K562 treated with DMSO at 1 percent for 4 hours (cell line): ENCODE measurements around the gene ECSIT. TPM values are rescaled to one million over a fixed set of nuclear protein-coding genes. Genes with fewer than 3 reads are reported as not detected.

Source experiments
- total RNA-seq: library from RNA; unstranded; fragments of 300-600 nt; gene quantifications from 2 replicates; pipeline ENCODE4 v1.2.3, GENCODE V29; 2022; ENCODE audit not compliant: insufficient read depth

Gene ECSIT, protein sequence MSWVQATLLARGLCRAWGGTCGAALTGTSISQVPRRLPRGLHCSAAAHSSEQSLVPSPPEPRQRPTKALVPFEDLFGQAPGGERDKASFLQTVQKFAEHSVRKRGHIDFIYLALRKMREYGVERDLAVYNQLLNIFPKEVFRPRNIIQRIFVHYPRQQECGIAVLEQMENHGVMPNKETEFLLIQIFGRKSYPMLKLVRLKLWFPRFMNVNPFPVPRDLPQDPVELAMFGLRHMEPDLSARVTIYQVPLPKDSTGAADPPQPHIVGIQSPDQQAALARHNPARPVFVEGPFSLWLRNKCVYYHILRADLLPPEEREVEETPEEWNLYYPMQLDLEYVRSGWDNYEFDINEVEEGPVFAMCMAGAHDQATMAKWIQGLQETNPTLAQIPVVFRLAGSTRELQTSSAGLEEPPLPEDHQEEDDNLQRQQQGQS
- 51.6 and 62.6 TPM in 2 replicates for total RNA-seq

DNA sequence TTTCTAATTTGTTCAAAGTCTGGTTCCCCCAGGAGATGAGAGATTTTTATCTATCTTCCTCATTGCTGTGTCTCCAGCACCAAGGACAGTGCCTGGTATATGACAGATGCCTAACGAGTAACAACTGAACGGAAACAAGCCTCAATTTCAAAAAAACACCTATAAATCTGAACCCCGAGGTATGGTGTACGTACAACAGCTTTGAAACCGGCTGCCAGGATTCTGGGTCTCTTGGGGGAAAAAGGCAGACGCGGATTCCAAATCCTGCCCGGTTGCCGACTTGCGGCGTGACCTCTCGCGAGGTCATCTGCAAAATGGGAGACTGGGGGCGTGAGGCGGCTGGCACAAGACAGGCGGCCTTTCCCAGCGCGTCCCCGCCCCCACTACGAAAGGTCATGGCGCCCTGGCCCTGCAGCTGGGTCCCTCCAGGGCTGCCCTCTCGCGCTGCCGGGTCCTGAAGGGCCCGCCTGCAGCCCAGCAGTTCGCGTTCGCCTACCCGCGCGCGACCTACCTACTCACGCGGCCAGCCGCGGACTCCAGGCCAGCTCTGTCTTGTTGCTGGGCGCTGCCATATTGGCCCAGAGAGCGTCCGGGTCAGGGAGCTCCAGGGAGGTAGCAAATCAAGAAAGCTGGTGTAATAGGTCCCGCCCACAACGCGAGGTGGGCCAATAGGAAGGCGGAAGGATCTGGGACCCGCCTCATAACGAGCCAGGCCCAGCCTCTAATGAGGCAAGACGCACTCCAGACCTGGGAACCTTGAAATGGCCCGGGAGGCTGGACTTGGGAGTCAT lies at the start of gene ECSIT:
ECSIT (minus strand) TSS at position 584 of the 791 bp plus-strand sequence. CDS start 9,964 bp downstream, outside the sequence.

DNA sequence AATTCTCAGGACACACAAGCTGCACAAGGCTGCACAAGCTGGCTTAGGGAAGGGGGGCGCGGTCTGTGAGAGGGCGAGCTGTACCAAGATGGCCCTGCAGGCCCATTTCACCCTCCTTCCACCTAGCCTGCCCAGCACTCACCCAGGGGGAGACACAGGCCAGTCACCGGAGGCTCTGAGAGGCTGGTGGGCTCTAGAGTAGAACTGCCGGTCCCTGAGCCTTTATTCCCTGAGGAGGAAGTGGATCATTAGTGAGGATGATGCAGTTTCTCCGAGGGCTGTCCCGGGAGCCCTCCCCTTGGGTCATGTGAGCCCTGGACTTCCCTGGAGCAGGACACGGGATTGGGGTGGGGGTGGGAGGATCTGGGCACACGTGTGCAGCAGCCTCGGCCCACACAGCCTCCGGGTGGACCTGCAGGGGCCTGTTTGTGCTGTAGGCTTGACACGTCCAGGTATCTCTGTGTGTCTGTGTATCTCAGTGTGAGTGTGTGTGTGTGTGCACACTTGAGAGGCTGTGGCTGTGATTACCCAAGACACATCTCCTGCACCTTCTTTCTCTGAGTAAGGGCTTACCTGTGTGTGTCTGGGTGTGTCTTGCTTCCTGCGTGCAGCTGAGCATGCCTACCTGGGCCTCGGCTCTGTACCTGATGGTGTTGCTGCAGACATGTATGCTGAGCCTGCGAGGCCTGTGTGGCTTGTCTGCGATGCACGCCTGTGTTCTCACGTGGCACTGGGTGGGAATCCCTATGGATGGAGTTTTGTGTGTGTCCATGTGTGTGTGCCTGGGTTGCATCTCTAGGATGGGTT lies 48.7 kb upstream of the ECSIT start, which contains the start of gene ACP5:
ACP5 (minus strand) TSS at position 195 of the 807 bp plus-strand sequence. CDS start 328 bp downstream, outside the sequence.

DNA sequence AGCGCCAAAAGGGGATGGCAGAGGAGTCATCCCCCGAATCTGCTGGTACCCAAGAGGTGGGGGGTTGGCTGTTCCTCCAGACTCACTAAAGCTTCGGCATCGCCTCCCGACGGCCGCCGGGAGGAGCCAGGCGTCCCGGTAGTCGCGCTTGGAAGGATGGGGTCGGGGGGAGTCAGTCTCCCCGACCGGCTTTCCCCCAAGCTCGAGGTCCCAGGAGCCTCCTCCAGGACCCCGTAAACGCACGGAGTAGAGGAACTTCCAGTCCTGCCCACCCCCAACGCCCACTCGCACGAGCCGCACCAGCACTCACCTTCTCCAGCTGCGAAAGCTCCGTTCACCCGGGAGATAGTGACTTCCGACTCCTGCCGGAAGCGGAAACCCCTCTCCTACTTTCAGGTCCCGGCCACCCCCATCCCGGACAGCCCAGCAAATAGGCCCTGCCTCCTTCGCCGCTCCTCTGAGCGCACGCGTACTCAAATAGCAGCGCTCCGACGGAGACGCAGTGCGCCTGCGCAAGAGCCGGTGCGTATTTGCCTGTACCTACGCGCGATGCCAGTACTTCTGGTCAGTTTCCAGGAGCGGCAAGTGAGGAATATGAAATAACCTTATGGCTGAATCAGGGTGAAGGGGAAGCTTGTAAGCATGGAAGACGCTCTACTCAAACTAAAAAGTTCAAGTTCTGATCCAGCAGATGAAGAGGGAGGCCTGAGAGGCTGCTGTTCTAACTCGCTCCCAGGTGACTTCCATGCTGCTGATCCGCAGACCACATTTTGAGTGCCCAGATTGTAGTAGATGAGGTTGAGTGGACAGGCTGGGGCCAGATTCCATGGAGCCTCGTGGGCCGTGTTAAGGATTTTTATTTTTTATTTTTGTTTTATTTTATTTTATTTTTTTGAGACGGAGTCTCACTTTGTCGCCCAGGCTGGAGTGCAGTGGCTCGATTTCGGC lies 30.2 kb upstream of the ECSIT start, which contains the start of gene ELOF1:
ELOF1 (minus strand) TSS at position 350 of the 948 bp plus-strand sequence. CDS start 4,883 bp downstream, outside the sequence.

DNA sequence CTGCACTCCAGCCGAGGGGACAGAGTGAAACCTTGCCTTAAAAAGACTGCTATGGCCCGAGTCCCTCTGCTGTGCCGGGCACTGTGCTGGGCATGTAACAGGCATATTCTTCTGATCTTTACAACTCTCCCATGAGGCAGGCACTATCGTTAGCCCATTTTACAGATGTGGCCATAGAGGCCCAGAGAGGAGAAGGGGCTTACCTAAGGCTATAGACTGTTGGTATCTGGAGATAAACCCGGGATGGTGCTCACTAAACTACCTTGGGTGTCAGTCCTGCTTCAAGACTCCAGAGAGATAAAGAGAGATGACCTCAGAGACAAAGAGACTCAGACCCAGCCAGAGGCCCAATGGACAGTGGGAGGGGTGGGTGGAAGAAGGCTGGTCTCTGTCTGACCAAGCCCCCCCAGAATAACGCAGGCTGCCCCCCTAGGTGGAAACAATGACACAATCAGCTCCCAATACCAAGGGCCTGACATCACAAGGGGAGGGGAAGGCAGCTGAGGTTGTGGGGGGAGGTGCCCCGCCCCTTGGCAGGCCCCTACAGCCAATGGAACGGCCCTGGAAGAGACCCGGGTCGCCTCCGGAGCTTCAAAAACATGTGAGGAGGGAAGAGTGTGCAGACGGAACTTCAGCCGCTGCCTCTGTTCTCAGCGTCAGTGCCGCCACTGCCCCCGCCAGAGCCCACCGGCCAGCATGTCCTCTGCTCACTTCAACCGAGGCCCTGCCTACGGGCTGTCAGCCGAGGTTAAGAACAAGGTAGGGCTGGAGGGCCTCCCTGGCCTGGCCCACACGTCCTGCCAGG lies 9.5 kb upstream of the ECSIT start, which contains the start of gene CNN1:
CNN1 (plus strand) TSS at position 620 of the 805 bp plus-strand sequence; CDS start at position 697, 77 bp downstream.

DNA sequence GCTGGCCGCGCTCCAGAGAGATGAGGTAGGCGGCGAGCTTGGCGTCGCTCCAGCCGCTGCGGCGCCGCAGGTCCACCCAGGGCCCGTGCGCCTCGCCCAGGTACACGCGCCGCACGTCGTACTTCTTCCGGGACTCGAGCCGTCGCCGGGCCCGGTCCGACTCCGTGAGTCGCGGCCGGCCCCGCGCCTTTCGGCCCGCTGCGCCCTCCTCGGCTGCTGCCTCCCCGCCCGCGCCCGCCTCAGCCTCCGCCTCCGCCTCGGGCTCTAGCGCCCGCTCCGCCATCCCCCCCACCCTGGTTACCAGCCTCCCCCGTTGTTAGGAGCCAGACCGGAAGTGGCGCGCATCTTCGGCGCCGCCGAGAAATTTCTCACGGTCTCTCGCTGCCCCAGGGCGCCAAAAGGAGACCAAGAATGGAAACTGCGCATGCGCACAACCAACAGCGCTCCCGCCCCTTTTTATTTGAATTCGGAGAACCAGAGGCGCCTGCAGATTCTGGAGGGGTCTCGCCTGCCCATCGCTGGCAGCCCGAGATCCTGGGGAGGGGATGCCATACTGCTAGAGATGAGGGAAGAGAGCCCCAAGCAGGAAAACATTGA lies 23.3 kb downstream of the ECSIT start, which contains the start of gene ZNF653:
ZNF653 (minus strand) TSS at position 336 of the 597 bp plus-strand sequence; CDS start at position 283, 53 bp downstream.

DNA sequence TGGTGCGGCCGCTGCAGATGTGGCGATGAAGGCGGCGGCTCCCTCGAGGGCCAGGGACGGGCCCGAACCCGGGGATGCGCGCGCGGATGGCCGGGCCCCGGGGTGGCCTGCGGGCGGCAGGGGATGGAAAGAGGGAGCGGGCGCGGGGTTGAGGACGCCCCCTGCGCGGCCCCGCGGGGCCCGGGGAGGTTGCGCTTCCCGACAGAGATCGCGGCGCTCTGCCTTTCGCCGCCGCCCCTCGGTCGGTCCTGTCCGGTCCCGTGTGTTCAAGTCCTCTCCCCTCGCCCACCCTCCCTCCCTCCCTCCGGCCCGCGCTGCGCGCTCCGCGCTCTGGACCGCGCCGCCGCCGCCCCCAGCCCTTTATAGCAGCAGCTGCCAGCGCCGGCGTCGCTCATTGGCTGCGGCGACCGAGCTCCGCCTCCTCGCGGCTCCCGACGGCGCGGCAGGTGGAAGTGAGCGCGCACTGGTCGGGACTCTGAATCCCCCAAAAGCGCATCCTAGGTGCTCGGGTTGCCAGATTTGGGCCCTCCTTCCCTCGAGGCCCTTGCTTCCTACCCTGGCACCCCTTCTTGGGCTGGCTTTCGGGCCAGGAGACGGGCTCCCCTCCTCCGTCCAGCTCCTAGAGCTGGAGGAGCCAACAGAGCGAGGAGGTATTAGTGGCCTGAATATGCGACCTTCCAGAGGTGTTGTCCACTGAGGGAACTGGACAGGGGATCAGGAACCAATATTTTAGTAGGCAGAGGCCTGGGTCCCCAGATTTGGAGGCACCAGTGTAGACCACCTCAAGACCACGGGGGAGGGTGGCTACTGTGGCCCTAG lies 48.0 kb downstream of the ECSIT start, which contains the start of gene ELAVL3:
ELAVL3 (minus strand) TSS at position 332 of the 819 bp plus-strand sequence. CDS start 438 bp downstream, outside the sequence.

Other genes with a start within 250 kb of the ECSIT start
- gene TSPAN16, start 233.0 kb downstream of the ECSIT start, total RNA-seq = not detected in 2 replicates
- gene RAB3D, start 189.5 kb downstream of the ECSIT start, total RNA-seq = 1.4 and 3.0 TPM in 2 replicates
- gene TMEM205, start 182.9 kb downstream of the ECSIT start, total RNA-seq = 49.9 and 65.9 TPM in 2 replicates
- gene CCDC159, start 182.6 kb downstream of the ECSIT start, total RNA-seq = 5.7 and 8.9 TPM in 2 replicates
- 25.5 and 33.4 TPM in 2 replicates for gene PLPPR2, start 173.7 kb downstream of the ECSIT start, total RNA-seq
- gene SWSAP1, start 154.5 kb downstream of the ECSIT start, total RNA-seq = 2.2 and 2.7 TPM in 2 replicates
- 7.4 and 8.7 TPM in 2 replicates for gene EPOR, start 144.8 kb downstream of the ECSIT start, total RNA-seq
- gene RGL3, start 109.8 kb downstream of the ECSIT start, total RNA-seq = 1.1 and 1.6 TPM in 2 replicates
- not detected in 2 replicates for gene ODAD3, start 94.0 kb downstream of the ECSIT start, total RNA-seq
- gene PRKCSH, start 93.5 kb downstream of the ECSIT start, total RNA-seq = 335 and 345 TPM in 2 replicates
- gene ELAVL3, start 48.1 kb downstream of the ECSIT start, total RNA-seq = not detected in 2 replicates
- gene ZNF653, start 23.3 kb downstream of the ECSIT start, total RNA-seq = 8.6 and 10.1 TPM in 2 replicates
- 8.6 and 11.5 TPM in 2 replicates for gene CNN1, start 9.7 kb upstream of the ECSIT start, total RNA-seq
- 119 and 127 TPM in 2 replicates for gene ELOF1, start 30.1 kb upstream of the ECSIT start, total RNA-seq
- 117 and 159 TPM in 2 replicates for gene ACP5, start 48.5 kb upstream of the ECSIT start, total RNA-seq
- 9.3 and 10.1 TPM in 2 replicates for gene ZNF627, start 68.3 kb upstream of the ECSIT start, total RNA-seq
- gene ZNF823, start 209.8 kb upstream of the ECSIT start, total RNA-seq = 11.9 and 15.0 TPM in 2 replicates
- gene ZNF441, start 237.9 kb upstream of the ECSIT start, total RNA-seq = 2.7 and 3.1 TPM in 2 replicates